ENCODE measurements around the gene EEFSEC.

- TF ChIP-seq, protein P1, sequence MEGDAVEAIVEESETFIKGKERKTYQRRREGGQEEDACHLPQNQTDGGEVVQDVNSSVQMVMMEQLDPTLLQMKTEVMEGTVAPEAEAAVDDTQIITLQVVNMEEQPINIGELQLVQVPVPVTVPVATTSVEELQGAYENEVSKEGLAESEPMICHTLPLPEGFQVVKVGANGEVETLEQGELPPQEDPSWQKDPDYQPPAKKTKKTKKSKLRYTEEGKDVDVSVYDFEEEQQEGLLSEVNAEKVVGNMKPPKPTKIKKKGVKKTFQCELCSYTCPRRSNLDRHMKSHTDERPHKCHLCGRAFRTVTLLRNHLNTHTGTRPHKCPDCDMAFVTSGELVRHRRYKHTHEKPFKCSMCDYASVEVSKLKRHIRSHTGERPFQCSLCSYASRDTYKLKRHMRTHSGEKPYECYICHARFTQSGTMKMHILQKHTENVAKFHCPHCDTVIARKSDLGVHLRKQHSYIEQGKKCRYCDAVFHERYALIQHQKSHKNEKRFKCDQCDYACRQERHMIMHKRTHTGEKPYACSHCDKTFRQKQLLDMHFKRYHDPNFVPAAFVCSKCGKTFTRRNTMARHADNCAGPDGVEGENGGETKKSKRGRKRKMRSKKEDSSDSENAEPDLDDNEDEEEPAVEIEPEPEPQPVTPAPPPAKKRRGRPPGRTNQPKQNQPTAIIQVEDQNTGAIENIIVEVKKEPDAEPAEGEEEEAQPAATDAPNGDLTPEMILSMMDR (IDR thresholded peaks at IDR 0.05) = no peak
- TF ChIP-seq EP300 (IDR thresholded peaks at IDR 0.05) (no peak), POLR2A (IDR thresholded peaks at IDR 0.05) (no peak)
Measured at GRCh38 chr3:128269796-128270195, 116.5 kb downstream of the EEFSEC start.
